ENCODE measurements around the gene LGALS9. TPM values are rescaled to one million over a fixed set of nuclear protein-coding genes. Genes with fewer than 3 reads are reported as not detected.
A peak's percentile ranks its signal among the peaks of the same experiment; 100 is the strongest.
"Not testable (repeated sequence)": the region's sequence is repeated elsewhere in the genome, so short reads cannot be mapped to it uniquely, and the experiment has no call there.

LGALS9 gene
- polyA plus RNA-seq, 1 experiment = 2.4 TPM

DNA sequence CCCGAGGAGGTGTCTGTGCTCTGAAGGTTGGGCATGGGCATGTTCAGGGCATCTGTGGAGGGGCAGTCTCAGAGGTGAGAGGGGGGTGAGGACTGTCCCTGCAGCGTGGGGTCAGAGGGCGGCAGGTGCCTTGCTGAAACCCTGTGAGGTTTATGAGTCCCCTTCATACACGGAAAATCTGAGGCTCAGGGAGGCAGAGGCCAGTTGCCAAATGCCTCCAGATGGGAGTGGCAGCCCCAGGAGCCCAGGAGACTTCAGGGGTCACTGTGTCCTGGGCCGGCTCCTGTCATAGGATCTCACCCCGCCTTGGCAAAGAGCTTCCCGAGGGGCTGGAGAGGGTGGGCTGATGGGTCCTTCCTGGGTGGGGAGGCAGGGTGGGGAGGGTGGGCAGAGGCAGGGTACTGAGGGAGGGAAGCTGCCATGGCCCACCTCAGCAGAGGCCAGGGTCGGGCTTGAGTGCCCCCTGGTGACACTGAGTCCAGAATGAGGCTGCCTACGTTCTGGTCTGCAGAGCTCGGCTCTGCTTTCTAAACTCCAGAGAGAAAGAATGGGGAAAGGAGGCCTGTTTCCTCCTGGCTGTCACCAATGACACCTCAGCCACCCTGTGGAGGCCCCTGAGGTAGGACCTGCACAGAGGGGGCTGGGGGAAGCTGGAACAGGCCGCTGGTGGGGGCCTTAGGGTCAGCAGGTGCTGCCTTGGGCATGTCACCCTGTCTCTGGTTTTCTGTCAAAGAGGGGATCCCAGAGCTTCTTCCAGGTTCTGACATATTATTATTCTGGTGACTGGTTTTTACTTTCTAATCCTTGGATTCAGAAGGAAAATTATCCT lies 1.1 kb downstream of the LGALS9 start:
- TF ChIP-seq, protein P1, sequence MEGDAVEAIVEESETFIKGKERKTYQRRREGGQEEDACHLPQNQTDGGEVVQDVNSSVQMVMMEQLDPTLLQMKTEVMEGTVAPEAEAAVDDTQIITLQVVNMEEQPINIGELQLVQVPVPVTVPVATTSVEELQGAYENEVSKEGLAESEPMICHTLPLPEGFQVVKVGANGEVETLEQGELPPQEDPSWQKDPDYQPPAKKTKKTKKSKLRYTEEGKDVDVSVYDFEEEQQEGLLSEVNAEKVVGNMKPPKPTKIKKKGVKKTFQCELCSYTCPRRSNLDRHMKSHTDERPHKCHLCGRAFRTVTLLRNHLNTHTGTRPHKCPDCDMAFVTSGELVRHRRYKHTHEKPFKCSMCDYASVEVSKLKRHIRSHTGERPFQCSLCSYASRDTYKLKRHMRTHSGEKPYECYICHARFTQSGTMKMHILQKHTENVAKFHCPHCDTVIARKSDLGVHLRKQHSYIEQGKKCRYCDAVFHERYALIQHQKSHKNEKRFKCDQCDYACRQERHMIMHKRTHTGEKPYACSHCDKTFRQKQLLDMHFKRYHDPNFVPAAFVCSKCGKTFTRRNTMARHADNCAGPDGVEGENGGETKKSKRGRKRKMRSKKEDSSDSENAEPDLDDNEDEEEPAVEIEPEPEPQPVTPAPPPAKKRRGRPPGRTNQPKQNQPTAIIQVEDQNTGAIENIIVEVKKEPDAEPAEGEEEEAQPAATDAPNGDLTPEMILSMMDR (IDR thresholded peaks at IDR 0.05; ENCODE audit: insufficient read depth, low read depth, low read length) = no peak

DNA sequence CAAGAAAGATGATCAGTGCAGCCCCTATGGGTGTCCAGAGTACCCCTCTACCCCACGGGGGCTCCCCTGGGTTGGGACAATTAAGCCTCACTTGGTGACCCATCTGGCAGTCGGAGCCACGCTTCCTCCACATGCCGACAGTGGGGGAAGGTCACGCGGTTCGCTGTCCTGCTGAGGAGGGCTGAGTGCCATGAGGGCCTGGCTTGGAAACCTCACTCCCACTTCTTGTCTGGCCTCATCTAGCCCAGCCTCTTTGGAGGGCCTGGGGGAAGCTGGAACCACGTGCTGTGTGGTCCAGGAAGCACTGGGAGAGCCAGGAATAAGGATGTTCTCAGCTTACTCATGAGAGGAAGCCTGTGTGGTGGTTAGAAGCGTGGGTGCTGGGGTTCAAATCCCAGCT lies 1.8 kb downstream of the LGALS9 start:
- H3K4me3 ChIP-seq (ENCODE audit: low read depth, low read length); POLR2A ChIA-PET; H3K36me3 ChIP-seq (ENCODE audit: control insufficient read depth, insufficient read depth, low read length); H3K27me3 ChIP-seq (ENCODE audit: control insufficient read depth, insufficient read depth, low read length): not testable (repeated sequence)
- CTCF ChIA-PET = interaction anchor here (1.3 to 4.3 kb wide), 5 partner anchors 12 to 29 kb away, joined by 3 to 21 read pairs (median 4); no protein-coding TSS in a partner anchor
- peak; percentile 25 for DNase-seq (ENCODE audit: low read depth)

More for the DNA sequence above, 1.1 kb downstream of the LGALS9 start:
- CTCF ChIA-PET = interaction anchor here (1.4 to 4.3 kb wide), 4 partner anchors 11 to 28 kb away, joined by 4 to 21 read pairs (median 6); no protein-coding TSS in a partner anchor
- no peaks in the 10 kb centered on the region for H3K27me3 ChIP-seq (ENCODE audit: control insufficient read depth, insufficient read depth, low read length)
- POLR2A ChIA-PET = no interaction called here
- H3K4me3 ChIP-seq (ENCODE audit: low read depth, low read length) = no peak overlapping the region
- DNase-seq (ENCODE audit: low read depth) = no peak
- no peaks in the 10 kb centered on the region for H3K36me3 ChIP-seq (ENCODE audit: control insufficient read depth, insufficient read depth, low read length)

DNA sequence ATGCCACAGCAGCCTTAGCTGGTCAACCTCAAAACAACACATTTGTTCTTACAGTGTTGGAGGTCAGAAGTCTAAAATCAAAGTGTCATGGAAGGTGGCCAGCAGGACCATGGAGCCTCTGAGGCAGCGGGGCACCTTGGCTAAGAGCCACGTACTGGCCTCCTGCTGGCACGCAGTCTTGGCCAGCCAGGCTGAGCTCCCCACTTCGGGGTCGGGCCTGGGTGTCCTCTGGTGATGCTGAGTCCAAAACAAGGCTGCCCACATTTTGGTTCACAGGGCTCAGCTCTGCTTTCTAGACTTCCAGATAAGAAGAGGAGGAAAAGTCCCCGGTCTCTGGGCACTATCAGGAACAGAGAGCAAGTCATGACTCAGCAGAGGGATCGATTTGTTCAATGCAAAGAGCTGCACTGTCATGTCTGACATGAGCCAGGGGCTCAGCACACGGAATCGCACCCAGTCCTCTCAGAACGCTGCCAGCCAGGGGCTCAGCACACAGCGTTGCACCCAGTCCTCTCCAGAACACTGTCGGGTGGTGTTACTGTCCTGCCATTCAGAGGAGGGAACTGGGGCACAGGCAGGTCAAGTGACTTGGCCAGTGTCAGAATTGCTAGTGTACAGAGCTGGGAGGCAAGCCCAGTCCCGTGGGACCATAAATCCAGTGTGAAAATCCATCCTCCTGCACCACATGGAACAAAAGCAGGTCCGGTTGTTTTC lies 2.5 kb downstream of the LGALS9 start:
- TF ChIP-seq, protein P1 (IDR thresholded peaks at IDR 0.05; ENCODE audit: insufficient read depth, low read depth, low read length) = no peak
- POLR2A ChIA-PET = interaction anchor here (0.8 kb wide), 1 partner anchor 21 kb away, joined by 3 read pairs; no protein-coding TSS in a partner anchor
- Histone ChIP-seq H3K27me3 (ENCODE audit: control insufficient read depth, insufficient read depth, low read length) (no peaks in the 10 kb centered on the region), H3K36me3 (ENCODE audit: control insufficient read depth, insufficient read depth, low read length) (no peaks in the 10 kb centered on the region), H3K4me3 (ENCODE audit: low read depth, low read length) (no peak overlapping the region)
- DNase-seq (ENCODE audit: low read depth) = no peak
- CTCF ChIA-PET = interaction anchor here (0.6 to 4.3 kb wide), 5 partner anchors 18 to 397 kb away, joined by 3 to 21 read pairs (median 4); no protein-coding TSS in a partner anchor

DNA sequence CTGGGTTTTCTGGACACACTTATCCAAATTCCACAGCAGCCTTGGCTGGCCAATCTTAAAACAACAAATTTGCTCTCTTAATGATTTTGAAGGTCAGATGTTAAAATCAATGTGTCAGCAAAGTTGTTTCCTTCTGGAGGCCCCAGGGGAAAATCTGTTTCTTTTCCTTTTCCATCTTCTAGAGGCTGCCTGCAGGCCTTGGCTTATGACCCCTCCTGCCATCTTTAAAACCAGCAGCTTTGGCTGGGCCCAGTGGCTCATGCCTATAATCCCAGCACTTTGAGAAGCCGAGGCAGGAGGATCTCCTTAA lies 3.0 kb downstream of the LGALS9 start:
- no peak for DNase-seq (ENCODE audit: low read depth)
- H3K27me3 ChIP-seq (ENCODE audit: control insufficient read depth, insufficient read depth, low read length) = no peaks in the 10 kb centered on the region
- POLR2A ChIA-PET = interaction anchor here (0.8 kb wide), 1 partner anchor 21 kb away, joined by 3 read pairs; no protein-coding TSS in a partner anchor
- CTCF ChIA-PET = interaction anchor here (1.3 to 4.3 kb wide), 3 partner anchors 17 to 31 kb away, joined by 3 to 21 read pairs (median 5); no protein-coding TSS in a partner anchor
- no peaks in the 10 kb centered on the region for H3K36me3 ChIP-seq (ENCODE audit: control insufficient read depth, insufficient read depth, low read length)
- TF ChIP-seq, protein P1 (IDR thresholded peaks at IDR 0.05; ENCODE audit: insufficient read depth, low read depth, low read length) = no peak
- no peak overlapping the region for H3K4me3 ChIP-seq (ENCODE audit: low read depth, low read length)

DNA sequence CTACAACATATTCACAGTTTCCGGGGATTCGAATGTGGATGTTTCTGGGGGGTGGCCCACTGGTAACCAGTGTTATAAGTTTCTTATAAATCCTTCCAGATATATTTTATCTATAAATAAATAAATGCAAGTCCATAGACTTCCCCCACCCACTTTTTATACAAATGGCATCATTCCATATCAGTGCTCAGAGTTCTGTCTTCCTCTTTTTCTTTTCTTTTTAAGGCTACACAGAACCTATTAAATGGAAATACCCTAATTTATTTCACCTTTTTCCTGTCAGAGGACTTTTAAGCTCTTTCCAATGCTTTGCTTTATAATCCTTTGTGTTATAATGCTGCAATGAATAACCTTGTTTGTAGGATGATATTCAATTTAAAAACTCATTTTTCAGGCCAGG lies 3.8 kb downstream of the LGALS9 start:
- H3K27me3 ChIP-seq (ENCODE audit: control insufficient read depth, insufficient read depth, low read length) = no peaks in the 10 kb centered on the region
- ChIA-PET CTCF (interaction anchor here (1.6 to 4.3 kb wide), 3 partner anchors 16 to 32 kb away, joined by 5 to 21 read pairs (median 8); no protein-coding TSS in a partner anchor), POLR2A (no interaction called here)
- TF ChIP-seq, protein P1 (IDR thresholded peaks at IDR 0.05; ENCODE audit: insufficient read depth, low read depth, low read length) = no peak
- no peak for DNase-seq (ENCODE audit: low read depth)
- no peaks in the 10 kb centered on the region for H3K36me3 ChIP-seq (ENCODE audit: control insufficient read depth, insufficient read depth, low read length)
- no peak overlapping the region for H3K4me3 ChIP-seq (ENCODE audit: low read depth, low read length)
